Activated naive CD8-positive, alpha-beta T cell treated with anti-CD3 and anti-CD28 coated beads, Interleukin-2, amount 10 ng/mL, durations not matched to agents 7 days and 5 days (primary cell): ENCODE data around the gene PIK3AP1. TPM values are rescaled to one million over a fixed set of nuclear protein-coding genes. Genes with fewer than 3 reads are reported as not detected.

Experiments used
- ATAC-seq: fragments of 150-1000 bp; cut with Tn5 transposase; one replicate; pipeline ENCODE4 v1.10.0; 2021; ENCODE audit warnings: low read depth, moderate library complexity
- POLR2A ChIA-PET: fragments of 350-600 bp; sonication (Branson Sonifier 250); formaldehyde crosslinking; loops from one replicate; lab custom pipeline; 2021; ENCODE audit warnings: antibody characterized with exemption; lab: Charles Lee
- DNase-seq: peaks from one replicate; pipeline ENCODE4 v3.0.0; 2021
- H3K27ac Mint-ChIP-seq: one replicate; pipeline ENCODE4 v1.8.0; 2022; ENCODE audit warnings: mild to moderate bottlenecking, mixed read lengths
- H3K27me3 Mint-ChIP-seq: one replicate; pipeline ENCODE4 v1.8.0; 2022; ENCODE audit warnings: mild to moderate bottlenecking, moderate library complexity, mixed read lengths
- H3K36me3 Mint-ChIP-seq: one replicate; pipeline ENCODE4 v1.8.0; 2021; ENCODE audit warnings: mild to moderate bottlenecking, mixed read lengths
- H3K4me1 Mint-ChIP-seq: one replicate; pipeline ENCODE4 v1.8.0; 2021; ENCODE audit warnings: mixed read lengths
- H3K4me3 Mint-ChIP-seq: one replicate; pipeline ENCODE4 v1.8.0; 2022; ENCODE audit warnings: mild to moderate bottlenecking, moderate library complexity, mixed read lengths
- H3K9me3 Mint-ChIP-seq: one replicate; pipeline ENCODE4 v1.8.0; 2021; ENCODE audit warnings: mixed read lengths
- total RNA-seq, 2 experiments: library from RNA; stranded (reverse); gene quantifications; one replicate each; pipeline ENCODE4 v1.2.3, GENCODE V29; 2021

Gene PIK3AP1
- total RNA-seq, 2 experiments from 2014 or later = 5.3 to 7.4 TPM

GRCh38 chr10:96610817-96611216 is 109.5 kb downstream of the PIK3AP1 start:
- H3K27ac Mint-ChIP-seq = peak overlapping the region; percentile 46
- peak; percentile 98 for ATAC-seq
- H3K36me3 Mint-ChIP-seq = no peaks in the 10 kb centered on the region
- POLR2A ChIA-PET = interaction anchor here (0.5 to 0.9 kb wide), 2 partner anchors 24 to 540 kb away, joined by 3 to 4 read pairs; partner anchors contain the start of gene TM9SF3
- DNase-seq = peak; percentile 44
- no peak overlapping the region for H3K4me3 Mint-ChIP-seq
- H3K9me3 Mint-ChIP-seq = no peaks in the 10 kb centered on the region
- H3K27me3 Mint-ChIP-seq = no peaks in the 10 kb centered on the region
- peaks cover 5% of the 10 kb centered on the region for H3K4me1 Mint-ChIP-seq

- Mint-ChIP-seq H3K4me3 (no peak overlapping the region), H3K9me3 (no peaks in the 10 kb centered on the region), H3K4me1 (peaks cover 5% of the 10 kb centered on the region), H3K36me3 (no peaks in the 10 kb centered on the region), H3K27ac (no peak overlapping the region), H3K27me3 (no peaks in the 10 kb centered on the region)
- no peak for DNase-seq
- no peak for ATAC-seq
- POLR2A ChIA-PET = no interaction called here
These were observed 110.8 kb downstream of the PIK3AP1 start for GRCh38 chr10:96609510-96609909.

- no peak for DNase-seq
- POLR2A ChIA-PET = no interaction called here
- ATAC-seq = no peak
- no peaks in the 10 kb centered on the region for H3K27me3 Mint-ChIP-seq
- H3K27ac Mint-ChIP-seq = no peak overlapping the region
- H3K4me3 Mint-ChIP-seq = no peak overlapping the region
- H3K36me3 Mint-ChIP-seq = no peaks in the 10 kb centered on the region
- no peaks in the 10 kb centered on the region for H3K9me3 Mint-ChIP-seq
- peaks cover 5% of the 10 kb centered on the region for H3K4me1 Mint-ChIP-seq
These were observed 111.5 kb downstream of the PIK3AP1 start for GRCh38 chr10:96608805-96609204.

- POLR2A ChIA-PET = no interaction called here
- H3K36me3 Mint-ChIP-seq = no peaks in the 10 kb centered on the region
- DNase-seq (no peak), ATAC-seq (no peak)
- no peak overlapping the region for H3K27ac Mint-ChIP-seq
- H3K27me3 Mint-ChIP-seq = no peaks in the 10 kb centered on the region
- H3K4me1 Mint-ChIP-seq = peaks cover 5% of the 10 kb centered on the region
- H3K4me3 Mint-ChIP-seq = no peak overlapping the region
- H3K9me3 Mint-ChIP-seq = no peaks in the 10 kb centered on the region
These were observed 112.1 kb downstream of the PIK3AP1 start for GRCh38 chr10:96608262-96608661.

- Mint-ChIP-seq H3K27me3 (no peaks in the 10 kb centered on the region), H3K9me3 (no peaks in the 10 kb centered on the region), H3K36me3 (no peaks in the 10 kb centered on the region), H3K4me3 (no peak overlapping the region), H3K27ac (no peak overlapping the region), H3K4me1 (peaks cover 5% of the 10 kb centered on the region)
- no peak for ATAC-seq
- no peak for DNase-seq
- POLR2A ChIA-PET = no interaction called here
These were observed 113.4 kb downstream of the PIK3AP1 start for GRCh38 chr10:96606946-96607345.

GRCh38 chr10:96606216-96606615 is 114.1 kb downstream of the PIK3AP1 start:
- Mint-ChIP-seq H3K4me1 (peaks cover 5% of the 10 kb centered on the region), H3K27ac (no peak overlapping the region), H3K4me3 (no peak overlapping the region), H3K9me3 (no peaks in the 10 kb centered on the region), H3K36me3 (no peaks in the 10 kb centered on the region), H3K27me3 (no peaks in the 10 kb centered on the region)
- POLR2A ChIA-PET = no interaction called here
- DNase-seq = no peak
- ATAC-seq = no peak

- Mint-ChIP-seq H3K4me1 (no peaks in the 10 kb centered on the region), H3K27me3 (no peaks in the 10 kb centered on the region), H3K9me3 (no peaks in the 10 kb centered on the region), H3K4me3 (no peak overlapping the region), H3K27ac (no peak overlapping the region), H3K36me3 (no peaks in the 10 kb centered on the region)
- POLR2A ChIA-PET = interaction anchor here (0.6 kb wide), 1 partner anchor 225 kb away, joined by 3 read pairs; no protein-coding TSS in a partner anchor
- DNase-seq = no peak
- ATAC-seq = no peak
These were observed 120.0 kb downstream of the PIK3AP1 start for GRCh38 chr10:96600337-96600736.

- Mint-ChIP-seq H3K36me3 (peaks cover 4% of the 10 kb centered on the region), H3K27ac (no peak overlapping the region), H3K4me1 (no peaks in the 10 kb centered on the region), H3K9me3 (no peaks in the 10 kb centered on the region), H3K4me3 (no peak overlapping the region), H3K27me3 (no peaks in the 10 kb centered on the region)
- POLR2A ChIA-PET = interaction anchor here (1.2 kb wide), 1 partner anchor 12 kb away, joined by 3 read pairs; the partner anchor contains the start of gene TM9SF3
- ATAC-seq (no peak), DNase-seq (no peak)
These were observed 121.5 kb downstream of the PIK3AP1 start for GRCh38 chr10:96598846-96599245.

- Mint-ChIP-seq H3K4me3 (no peak overlapping the region), H3K36me3 (peaks cover 4% of the 10 kb centered on the region), H3K27me3 (no peaks in the 10 kb centered on the region), H3K27ac (no peak overlapping the region), H3K4me1 (peaks cover 4% of the 10 kb centered on the region), H3K9me3 (no peaks in the 10 kb centered on the region)
- ATAC-seq = no peak
- DNase-seq = no peak
- POLR2A ChIA-PET = no interaction called here
These were observed 123.6 kb downstream of the PIK3AP1 start for GRCh38 chr10:96596422-96597407.

- Mint-ChIP-seq H3K27ac (no peak overlapping the region), H3K36me3 (peaks cover 6% of the 10 kb centered on the region), H3K9me3 (no peaks in the 10 kb centered on the region), H3K4me1 (peaks cover 7% of the 10 kb centered on the region), H3K27me3 (no peaks in the 10 kb centered on the region), H3K4me3 (no peak overlapping the region)
- no peak for ATAC-seq
- POLR2A ChIA-PET = no interaction called here
- DNase-seq = no peak
These were observed 124.6 kb downstream of the PIK3AP1 start for GRCh38 chr10:96595741-96596140.

- Mint-ChIP-seq H3K36me3 (peaks cover 6% of the 10 kb centered on the region), H3K27ac (no peak overlapping the region), H3K4me1 (peaks cover 8% of the 10 kb centered on the region), H3K27me3 (no peaks in the 10 kb centered on the region), H3K4me3 (no peak overlapping the region), H3K9me3 (no peaks in the 10 kb centered on the region)
- no peak for DNase-seq
- POLR2A ChIA-PET = no interaction called here
- no peak for ATAC-seq
These were observed 128.4 kb downstream of the PIK3AP1 start for GRCh38 chr10:96591946-96592345.

GRCh38 chr10:96588616-96589419 is 131.5 kb downstream of the PIK3AP1 start:
- peaks cover 7% of the 10 kb centered on the region for H3K36me3 Mint-ChIP-seq
- H3K4me1 Mint-ChIP-seq = peaks cover 19% of the 10 kb centered on the region
- POLR2A ChIA-PET = no interaction called here
- H3K4me3 Mint-ChIP-seq = no peak overlapping the region
- no peak for DNase-seq
- no peak for ATAC-seq
- H3K27me3 Mint-ChIP-seq = no peaks in the 10 kb centered on the region
- no peak overlapping the region for H3K27ac Mint-ChIP-seq
- H3K9me3 Mint-ChIP-seq = no peaks in the 10 kb centered on the region

GRCh38 chr10:96588060-96588554 is 132.2 kb downstream of the PIK3AP1 start:
- Mint-ChIP-seq H3K4me3 (no peak overlapping the region), H3K4me1 (peaks cover 25% of the 10 kb centered on the region), H3K27ac (no peak overlapping the region), H3K27me3 (no peaks in the 10 kb centered on the region), H3K9me3 (no peaks in the 10 kb centered on the region), H3K36me3 (peaks cover 12% of the 10 kb centered on the region)
- DNase-seq (no peak), ATAC-seq (no peak)
- POLR2A ChIA-PET = interaction anchor here (0.6 to 1.5 kb wide), 4 partner anchors 23 to 244 kb away, joined by 3 to 4 read pairs (median 3); partner anchors contain the start of genes LCOR and TLL2
